Activated CD8-positive, alpha-beta memory T cell treated with anti-CD3 and anti-CD28 coated beads, Interleukin-2, amount 50 U/mL, for 24 hours (primary cell): ENCODE results near the gene RAB29.

Source experiments
- DNase-seq: peaks from one replicate; pipeline ENCODE4 v3.0.0-alpha.2; 2020; ENCODE audit errors: extremely low read depth

The RAB29 gene

DNA sequence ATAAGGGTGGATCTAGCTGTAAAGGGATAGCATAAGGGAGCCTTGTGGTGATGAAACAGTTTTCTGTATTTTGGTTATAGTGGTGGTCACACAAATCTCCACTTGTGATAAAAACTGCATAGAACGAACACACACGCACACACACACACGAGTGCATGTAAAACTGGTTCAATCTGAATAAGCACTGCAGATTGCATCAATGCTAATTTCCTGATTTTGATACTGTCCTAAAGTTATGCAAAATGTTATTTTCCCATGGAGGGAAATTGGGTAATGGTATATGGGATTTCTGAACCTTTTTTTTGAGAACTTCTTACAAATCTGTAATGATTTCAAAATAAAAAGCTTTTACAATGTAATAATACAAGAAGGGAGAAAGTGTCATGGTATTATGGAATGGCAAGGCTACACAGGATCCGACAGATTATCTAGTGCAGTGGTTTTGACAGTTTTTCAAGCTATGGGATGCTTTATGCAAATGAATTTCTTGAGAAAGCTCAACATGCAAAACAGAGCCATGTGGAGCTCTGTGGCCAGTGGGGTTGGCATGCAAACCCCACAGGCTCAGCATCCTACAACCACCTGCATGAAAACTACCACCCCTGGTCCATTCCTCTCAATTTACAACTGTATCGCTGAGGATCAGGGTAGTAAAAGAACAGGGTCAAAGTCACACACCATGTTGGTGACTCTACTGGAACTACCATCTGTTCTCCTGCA lies 18.9 kb upstream of the RAB29 start:
- DNase-seq: no peak

DNA sequence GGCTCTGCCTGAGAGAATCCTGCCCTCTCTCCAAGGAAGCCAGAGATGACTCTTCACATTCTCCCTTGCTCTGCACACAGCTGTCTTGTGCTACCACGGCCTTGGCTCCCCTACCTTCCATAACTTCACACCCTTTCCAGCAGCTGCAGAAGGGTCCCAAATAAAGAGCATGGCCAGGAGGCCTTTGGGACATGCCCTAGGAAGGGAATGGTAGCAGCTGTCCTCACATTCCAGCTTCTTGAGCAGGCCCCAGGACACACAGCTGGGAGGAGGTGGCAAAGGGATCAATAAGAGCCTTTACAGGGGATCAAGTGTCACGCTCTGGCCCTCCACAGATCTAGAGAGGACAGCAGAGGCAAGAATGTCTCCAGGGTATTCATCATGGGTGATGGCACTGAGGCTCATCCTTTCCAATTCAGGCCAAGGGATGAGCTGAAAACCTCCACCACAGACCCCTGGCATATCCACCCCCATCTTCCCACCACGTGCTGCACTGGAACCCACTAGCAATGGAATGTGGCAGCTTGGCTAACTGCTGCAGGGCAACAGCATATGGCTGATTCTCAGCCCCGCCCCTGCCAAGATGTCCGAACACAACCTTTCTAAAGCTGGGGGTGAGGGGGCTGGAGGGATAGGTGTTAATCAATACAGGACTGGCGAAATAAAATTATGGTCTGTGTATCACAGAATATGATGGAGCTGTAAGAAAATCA lies 17.8 kb upstream of the RAB29 start:
- no peak for DNase-seq

DNA sequence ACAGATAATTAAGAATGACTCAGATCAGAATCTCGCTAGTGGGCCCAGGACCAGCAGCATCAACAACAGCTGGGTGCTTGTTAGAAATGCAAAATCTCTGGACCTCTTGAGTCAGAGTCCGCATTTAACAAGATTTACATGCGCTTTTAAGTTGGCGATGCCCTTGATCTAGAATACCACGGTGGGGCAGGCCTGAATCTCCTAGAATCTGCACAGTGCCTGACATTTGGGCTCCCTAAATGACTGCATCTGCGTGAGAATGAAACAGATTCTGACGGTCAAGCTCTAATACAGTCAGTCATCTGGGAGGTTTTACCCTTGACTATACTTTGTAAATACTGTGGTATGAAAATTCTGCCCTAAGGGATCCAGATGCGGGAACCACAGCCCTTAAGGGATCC lies 17.2 kb upstream of the RAB29 start:
- no peak for DNase-seq

DNA sequence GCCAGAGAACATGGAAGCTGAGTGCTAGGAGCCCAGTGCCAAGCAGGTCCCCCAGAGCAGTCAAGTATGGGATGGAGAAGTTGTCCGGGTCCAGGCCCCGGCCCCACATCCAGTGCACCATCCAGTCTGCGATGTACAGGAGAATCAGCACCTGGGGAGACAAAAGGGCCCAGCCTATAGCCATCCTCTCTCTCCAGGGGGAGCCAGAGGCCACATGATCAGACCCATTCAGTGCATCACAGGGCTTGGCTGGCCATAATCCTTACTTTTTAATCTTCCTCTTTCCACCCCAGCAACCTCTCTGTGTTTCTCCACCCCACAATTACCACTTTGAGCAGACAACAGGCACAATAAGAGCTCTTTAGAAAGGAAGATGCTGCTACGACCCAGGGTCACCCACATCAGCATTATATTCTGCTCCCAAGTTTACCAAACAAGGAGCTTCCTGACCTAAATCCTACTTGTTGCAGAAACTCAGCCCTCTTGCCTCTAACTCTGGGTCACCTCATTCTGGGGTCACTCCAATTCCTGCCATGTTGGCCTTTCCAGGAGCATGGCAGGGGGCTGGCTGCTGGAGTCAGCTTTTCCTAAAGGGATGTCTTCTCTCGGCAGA lies 16.4 kb upstream of the RAB29 start:
- DNase-seq: no peak

DNA sequence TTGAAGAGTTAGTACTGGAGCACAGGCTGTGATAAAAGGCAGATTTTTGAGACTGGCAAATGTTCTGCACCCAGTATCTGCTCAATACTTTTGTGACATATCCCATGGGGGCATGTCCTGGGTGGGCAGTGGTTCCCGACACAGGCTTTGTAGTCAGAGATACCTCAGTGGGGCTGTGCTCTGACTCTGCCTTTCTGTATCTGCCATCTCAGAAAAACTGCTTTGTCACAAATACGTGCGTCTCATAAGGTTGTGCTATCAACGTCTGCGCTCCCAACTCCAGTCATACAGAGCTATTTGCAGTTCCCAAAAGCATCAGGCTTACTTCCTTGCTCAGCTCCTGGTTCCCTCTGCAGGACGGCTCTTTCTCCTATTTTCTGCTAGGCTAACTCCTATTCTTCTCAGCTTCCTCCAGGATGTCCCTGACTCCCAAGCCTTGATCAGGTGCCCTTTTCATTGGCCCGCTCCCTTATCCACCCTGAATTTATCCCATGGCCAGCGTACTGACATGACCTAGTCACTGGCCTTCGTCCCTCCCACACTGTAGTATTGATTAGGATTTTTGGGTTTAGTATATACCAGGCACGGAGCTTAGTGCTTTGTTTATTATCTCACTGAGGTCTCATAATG lies 12.1 kb upstream of the RAB29 start:
- no peak for DNase-seq

DNA sequence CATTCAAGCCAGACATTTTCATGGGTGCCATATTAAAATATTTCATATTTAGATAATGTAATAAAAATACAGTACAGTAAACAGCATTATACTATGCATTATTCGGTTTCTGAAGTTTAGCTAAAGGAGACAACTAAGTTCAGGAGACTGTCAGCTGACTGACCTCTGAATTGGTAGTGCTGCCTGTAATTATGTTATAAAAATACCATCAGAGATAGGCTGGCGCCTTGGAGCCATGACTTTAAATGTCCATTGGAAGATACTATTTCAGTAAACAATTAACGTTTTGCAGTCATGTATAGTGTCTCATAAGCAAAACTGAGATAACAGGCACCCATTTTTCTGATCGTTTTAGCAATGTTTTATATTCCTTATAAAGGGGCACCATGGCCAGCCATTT lies 11.3 kb upstream of the RAB29 start:
- DNase-seq: no peak

DNA sequence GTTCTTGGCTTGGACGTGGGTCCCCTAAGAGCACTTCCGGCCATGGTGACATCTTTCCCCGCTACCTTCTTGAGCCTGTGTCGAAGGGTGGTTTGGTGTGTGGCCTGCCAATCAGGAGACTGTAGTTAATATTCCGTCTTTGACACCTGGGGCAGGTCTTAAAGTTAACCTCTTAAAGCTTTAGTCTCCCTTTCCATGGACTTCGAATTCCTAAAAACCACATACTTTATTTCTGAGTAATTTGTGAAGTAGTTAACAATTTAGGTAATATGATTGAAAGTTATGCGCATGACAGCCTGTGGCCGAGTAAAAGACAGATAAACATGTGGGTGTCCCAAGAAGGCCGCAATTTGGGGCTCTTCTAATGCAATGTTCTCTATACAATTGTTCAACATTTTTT lies 10.2 kb upstream of the RAB29 start:
- DNase-seq: no peak

DNA sequence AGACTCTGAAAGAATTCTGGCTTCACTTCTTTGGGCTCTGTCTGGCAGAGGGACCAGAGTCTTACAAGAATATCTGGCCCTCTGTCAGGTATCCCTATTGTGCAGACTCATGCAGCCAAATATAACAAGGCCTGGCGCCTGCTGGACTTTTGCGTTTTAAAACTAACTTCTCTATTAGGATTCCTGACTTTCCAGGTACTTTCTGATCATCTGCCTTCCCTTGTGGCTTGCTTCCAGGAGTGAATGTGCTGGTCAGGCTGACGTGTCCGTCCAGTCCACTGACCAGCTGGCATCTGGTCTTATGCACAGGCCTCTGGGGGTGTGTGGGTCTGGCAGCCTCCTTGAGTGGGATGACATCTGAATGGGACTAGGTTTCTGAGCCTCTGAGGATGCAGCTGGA lies 8.6 kb upstream of the RAB29 start:
- no peak for DNase-seq

DNA sequence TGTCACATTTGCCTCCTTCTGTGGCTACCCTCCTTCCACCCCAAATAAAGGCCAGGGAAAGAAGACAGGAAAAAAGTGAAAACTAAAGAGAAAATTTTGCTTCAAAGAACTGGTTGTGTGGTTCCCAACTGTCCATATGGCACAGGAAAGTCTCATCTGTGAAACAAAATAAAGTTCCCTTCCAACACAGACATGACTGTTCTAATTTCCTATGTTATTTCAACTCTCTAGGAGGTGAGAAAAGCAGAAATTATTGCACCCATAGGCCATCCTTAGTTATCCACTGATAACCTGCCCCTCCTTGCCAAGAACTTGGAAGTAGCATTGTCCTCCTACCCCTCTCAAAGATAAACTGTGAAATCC lies 8.1 kb upstream of the RAB29 start:
- DNase-seq: no peak

DNA sequence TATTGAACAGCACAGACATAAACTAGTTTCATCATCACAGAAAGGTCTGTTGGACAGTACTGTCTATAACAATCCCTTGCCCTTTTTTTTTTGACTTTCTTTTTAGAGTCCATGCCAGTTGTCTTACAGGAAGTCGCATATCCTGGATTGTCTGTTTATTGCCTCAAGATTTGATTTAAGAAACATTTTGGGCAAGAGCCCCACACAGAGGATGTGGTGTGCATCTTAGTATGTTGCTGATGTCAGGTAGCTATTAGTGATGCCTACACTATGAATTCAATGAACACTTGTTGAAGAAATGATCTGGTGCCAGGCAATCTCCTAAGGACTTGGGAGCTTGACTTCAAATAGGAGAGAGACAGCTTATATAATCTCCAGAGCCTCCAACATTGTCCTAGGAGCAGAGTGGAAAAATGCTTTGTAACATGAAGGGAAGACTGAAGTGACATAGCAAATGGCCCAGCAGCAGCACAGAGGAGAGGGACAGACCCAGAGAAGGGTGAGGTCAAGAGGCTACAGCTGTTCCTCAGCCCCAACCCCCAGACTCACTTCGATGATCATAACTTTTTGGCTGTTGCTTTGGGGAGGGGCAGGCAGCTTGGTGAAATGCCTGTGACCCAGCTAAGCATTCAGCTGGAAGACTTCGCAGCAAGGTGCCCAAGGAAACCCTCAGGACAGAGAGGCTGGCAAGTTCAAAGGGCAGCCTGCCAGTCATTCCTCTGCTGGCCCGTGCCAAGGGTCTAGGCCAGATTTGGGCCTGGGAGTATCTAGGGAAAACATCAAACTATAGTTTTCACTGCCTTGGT lies 7.5 kb upstream of the RAB29 start:
- no peak for DNase-seq

DNA sequence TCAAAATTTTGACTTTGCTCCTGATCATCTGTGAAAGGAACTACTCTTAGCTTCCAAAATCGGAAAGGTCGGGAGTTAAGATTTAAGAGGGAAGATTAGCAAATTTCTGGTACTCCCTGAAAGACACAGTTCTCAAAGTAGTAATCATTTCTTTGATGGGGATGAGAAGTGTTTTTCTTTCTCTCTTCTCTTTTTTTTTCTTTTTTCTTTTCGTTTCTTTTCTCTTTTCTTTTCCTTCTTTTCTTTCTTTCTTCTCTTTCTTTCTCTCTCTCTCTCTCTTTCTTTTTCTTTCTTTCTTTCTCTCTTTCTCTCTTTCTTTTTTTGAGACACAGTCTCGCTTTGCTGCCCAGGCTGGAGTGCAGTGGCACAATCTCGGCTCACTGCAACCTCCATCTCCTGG lies 5.1 kb upstream of the RAB29 start:
- no peak for DNase-seq

DNA sequence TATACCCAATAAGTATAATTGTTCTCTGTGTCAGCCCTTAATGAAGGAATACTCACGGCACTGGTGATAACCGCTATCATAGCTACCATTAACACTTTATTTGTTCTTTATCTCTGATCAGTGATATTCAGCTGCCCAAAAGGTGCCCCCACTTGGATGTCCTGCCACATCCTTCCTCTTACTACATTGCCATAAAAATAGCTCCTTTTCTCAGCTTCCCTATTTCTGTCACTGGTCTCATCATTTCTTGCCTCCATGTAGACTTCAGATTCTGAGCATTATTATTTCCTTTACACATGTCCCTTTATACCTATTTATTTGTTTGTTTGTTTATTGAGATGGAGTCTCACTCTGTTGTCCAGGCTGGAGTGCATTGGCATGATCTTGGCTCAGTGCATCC lies 2.7 kb upstream of the RAB29 start:
- no peak for DNase-seq

DNA sequence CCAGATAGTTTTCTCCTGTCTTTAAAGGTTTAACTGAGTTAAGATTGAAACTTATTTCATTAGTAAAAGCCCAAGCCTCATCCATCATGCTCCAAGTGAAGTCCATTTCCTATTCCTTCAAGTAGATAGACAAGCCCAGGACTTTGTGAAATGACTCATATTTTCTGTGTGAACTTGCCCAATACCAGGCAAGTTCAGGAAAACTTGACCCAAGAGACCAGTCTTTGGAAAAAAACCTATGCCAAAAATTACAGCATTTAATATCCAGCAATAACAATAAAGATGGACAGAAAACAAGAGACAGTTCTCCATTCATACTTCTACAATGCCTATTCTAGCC lies 405 bp upstream of the RAB29 start:
- no peak for DNase-seq

DNA sequence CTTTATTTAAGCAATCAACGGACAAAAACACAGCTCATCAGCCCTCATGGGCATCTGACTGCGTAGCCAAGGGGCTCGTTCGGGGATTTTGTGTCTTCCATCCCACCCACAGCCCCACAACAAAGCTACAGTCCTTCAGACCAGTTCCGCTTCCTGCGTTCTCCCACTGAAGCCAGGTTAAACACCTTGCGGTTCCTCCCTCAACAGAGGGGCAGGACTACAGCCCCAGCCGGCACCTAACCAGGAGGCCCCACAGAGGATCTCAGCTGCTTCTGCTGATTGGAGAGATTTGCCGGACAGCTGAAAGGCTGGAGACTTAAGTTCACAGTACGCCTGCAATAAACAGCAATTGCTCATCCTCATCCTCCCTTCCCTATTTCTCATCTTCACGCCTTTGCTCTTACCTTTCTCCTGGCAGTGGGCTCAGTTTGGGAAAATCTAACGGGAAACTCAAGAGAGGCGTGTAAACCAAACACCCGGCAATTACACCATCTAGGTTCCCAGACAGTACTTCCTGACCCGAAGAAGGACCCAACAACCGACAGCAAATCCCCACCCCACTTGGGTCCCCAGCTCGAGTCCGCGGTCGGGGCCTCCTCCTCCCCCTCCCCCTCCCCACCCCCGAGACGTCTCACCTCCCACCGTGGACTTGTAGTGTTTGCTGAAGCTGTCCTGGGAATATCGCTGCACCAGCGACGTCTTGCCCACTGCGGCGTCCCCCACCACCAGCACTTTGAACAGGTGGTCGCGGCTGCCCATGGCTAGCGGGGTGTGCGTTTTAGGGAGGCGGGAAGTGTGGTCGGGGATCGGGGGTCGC lies 876 bp downstream of the RAB29 start:
- no peak for DNase-seq

DNA sequence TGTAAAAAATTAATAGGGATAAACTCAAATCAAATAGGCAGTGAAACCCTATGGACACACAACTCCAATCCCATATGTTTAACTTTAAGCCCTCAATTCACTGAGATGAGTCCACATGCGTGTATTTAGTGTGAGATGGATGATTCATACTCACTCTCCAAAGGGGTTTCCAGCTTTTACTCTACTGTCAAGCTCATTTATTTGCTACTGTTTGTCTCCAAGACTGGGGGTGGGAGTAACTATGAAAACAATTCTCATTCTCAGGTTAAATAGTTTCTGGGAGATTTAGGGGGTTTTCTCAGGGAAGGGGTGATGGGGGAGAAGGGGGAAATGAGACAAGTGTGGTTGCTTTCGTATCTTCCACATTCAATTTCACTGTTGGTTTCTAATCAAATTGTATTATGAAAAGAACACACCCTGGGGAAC lies 2.7 kb downstream of the RAB29 start:
- no peak for DNase-seq

DNA sequence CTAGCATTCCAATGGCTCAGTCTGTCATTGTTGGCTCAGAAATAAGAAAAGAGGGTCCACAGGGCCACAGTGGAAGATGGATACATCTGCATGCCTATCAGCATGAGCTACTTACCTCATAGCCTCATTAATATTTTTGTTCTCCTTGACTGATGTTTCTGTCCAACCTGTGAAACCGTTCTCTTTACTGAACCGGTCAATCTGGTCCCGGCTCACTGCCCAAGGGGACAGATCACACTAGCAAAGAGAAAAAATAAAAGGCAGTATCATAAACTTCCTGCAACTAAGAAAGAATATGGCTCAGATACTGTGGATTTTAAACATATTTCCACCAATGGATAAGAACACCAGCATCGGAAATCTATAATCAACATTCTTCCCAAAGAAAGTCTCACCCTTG lies 4.7 kb downstream of the RAB29 start:
- no peak for DNase-seq

DNA sequence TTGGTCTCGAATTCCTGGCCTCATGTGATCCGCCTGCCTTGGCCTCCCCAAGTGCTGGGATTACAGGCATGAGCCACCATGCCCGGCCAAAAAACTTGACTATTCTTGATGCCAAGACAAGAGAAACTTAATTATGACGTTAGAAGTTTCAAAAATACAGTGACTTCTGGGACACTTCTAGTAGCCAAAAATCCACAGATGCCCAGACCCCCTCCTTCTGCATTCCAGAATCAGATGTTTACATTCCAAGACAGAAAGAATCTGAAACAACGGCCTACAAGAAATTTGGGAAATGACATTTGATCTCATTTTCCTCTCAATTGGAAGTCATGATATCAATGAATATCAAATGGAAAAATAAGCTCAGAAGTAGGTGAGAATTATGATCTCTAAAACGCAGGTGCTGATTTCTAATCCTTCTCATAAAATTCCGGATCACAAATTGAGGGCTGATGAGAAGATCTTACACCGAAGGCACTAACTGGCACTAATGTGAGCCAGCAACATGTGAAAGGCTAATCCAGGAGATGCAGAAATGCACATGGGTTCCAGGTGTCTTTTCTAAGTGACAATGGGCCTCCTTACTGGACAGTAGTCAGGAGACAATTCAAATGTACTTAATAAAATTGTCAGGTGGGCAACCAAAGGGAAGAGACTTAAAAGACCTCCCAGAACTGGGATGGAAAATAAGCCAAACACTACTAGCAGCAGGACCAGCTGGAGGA lies 5.5 kb downstream of the RAB29 start:
- no peak for DNase-seq

DNA sequence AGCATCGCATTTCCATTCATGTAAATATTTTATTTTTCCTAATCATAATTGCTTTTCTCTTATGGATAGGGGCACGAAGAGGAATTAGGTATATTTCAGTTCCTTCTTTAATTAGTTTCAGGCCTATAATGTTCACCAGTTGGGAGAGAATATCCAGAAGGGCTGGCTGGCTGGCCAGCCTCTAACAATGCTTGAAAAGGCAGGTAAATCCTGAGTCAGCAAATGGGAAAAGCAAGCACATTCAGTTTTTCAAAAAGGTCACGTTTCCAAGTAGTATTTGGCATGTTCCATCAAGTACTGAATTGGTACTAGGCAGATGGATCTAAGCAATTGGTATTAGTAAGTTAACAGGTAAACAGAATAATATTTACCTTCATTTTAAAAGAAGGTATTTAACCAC lies 8.0 kb downstream of the RAB29 start:
- DNase-seq: no peak

DNA sequence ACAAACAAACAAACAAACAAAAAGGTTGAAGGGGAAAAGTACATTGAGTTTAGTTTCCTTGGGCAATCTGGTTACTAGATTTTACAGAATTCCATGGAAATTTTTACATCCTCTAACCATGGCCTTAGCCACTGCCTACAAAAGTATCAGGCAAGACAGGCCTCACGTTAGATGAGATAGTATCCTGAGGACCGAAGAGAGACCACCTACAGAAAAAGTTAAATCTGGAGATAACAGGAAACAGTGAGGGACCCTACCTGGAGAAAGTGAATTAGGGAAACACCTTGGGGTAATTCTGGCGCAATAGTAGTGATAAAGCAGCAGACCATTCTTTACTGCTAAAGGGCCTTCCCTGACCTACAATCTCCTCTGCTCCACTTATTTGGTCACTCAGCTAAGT lies 8.7 kb downstream of the RAB29 start:
- DNase-seq: no peak

DNA sequence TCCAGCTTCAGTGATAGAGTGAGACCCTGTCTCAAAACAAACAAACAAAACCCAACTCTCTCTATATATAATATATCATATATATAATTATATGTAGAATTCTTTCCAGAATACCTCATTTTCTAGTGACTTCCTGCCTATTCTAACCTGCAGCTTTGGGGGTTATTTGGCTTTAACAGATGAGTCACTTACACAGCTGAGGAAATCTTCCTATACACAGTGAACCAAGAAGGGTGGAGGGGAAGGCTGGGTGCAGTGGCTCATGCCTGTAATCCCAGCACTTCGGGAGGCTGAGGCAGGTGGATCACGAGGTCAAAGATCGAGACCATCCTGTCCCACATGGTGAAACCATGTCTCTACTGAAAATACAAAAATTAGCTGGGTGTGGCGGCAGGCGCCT lies 9.2 kb downstream of the RAB29 start:
- no peak for DNase-seq

DNA sequence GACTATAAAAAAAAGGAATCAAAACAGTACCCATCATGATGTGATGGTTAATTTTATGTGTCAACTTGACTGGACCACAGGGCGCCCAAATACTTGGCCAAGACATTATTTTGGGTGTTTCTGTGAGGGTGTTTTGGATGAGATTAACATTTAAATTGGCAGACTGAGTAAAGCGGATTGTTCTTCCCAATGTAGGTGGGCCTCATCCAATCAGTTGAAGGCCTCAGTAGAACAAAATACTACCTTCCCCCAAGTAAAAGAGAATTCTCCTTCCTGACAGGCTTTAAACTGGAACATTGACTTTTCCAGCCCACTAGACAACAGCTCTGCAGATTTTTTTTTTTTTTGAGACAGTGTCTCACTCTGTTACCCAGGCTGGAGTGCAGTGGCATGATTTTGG lies 10.7 kb downstream of the RAB29 start:
- no peak for DNase-seq
